ENCODE results near the gene GBA3. TPM values are rescaled to one million over a fixed set of nuclear protein-coding genes. Genes with fewer than 3 reads are reported as not detected.
A peak's percentile ranks its signal among the peaks of the same experiment; 100 is the strongest.

Gene GBA3
- total RNA-seq, 3 donors from 2014 or later (not counting 1 experiment from before 2014, with no cell fraction given): not detected

- ATAC-seq (no peak), DNase-seq (peak in 1 of 2 donors; percentile 19)
- Mint-ChIP-seq H3K4me1 (peaks cover 21 to 32% of the 10 kb centered on the region in 2 donors), H3K27me3 (ENCODE audit: low read depth in 2 of 2) (peaks cover 3 to 4% of the 10 kb centered on the region in 2 donors), H3K36me3 (no peaks in the 10 kb centered on the region), H3K9me3 (no peaks in the 10 kb centered on the region), H3K4me3 (peak overlapping the region; percentile 21), H3K27ac (peak overlapping the region in 1 of 2 donors; percentile 24)
- Histone ChIP-seq H3K4me3 (ENCODE audit: low read length) (no peak overlapping the region), H3K9me3 (ENCODE audit: control insufficient read depth, insufficient read depth, low read length) (no peaks in the 10 kb centered on the region), H3K27me3 (ENCODE audit: control insufficient read depth, insufficient read depth, low read length) (no peaks in the 10 kb centered on the region), H3K27ac (ENCODE audit: low read length) (no peak overlapping the region), H3K4me1 (ENCODE audit: control insufficient read depth, insufficient read depth, low read length) (peaks cover 5% of the 10 kb centered on the region), H3K36me3 (ENCODE audit: control insufficient read depth, insufficient read depth, low read length) (no peaks in the 10 kb centered on the region)
- 57% methylated on average over 4 of the region's 4 CpGs for WGBS (ENCODE audit: insufficient coverage)
- intact Hi-C loops (cut with micrococcal nuclease): no loop called here
- TF ChIP-seq CTCF (IDR thresholded peaks at IDR 0.05): no peak
Observed at GRCh38 chr4:22672944-22673343, 19.8 kb upstream of the GBA3 start.

DNA sequence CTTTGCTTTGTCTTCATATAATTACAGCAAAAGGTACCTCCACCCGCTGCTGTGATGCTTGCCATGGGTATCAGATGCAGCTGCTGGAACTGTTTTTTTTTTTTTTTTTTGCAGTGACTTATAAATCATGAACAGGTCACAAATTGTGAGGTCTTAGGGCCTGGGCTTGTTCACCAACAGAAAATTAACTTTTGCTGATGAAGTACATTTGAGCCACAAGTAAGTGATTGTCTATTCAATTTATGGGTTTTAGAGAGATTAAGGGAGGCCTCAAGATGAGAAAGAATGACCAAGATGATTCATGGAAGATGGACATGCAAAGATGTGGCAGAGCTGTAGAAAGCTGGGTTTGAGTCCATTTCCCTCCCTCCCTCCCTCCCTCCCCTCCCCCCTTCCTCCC is 18.0 kb upstream of the GBA3 start:
- no peak for ATAC-seq
- Mint-ChIP-seq H3K27ac (no peak overlapping the region), H3K4me1 (peaks cover 13 to 23% of the 10 kb centered on the region in 2 donors), H3K36me3 (no peaks in the 10 kb centered on the region), H3K9me3 (no peaks in the 10 kb centered on the region), H3K27me3 (ENCODE audit: low read depth in 2 of 2) (peaks cover 8 to 12% of the 10 kb centered on the region in 2 donors), H3K4me3 (no peak overlapping the region)
- WGBS (ENCODE audit: insufficient coverage): 100% methylated on average over 1 of the region's 1 CpG
- no peaks in the 10 kb centered on the region for H3K36me3 ChIP-seq (ENCODE audit: control insufficient read depth, insufficient read depth, low read length)
- no peak for TF ChIP-seq CTCF (IDR thresholded peaks at IDR 0.05)
- intact Hi-C loops (cut with micrococcal nuclease): no loop called here
- H3K4me1 ChIP-seq (ENCODE audit: control insufficient read depth, insufficient read depth, low read length): peaks cover 5% of the 10 kb centered on the region
- H3K9me3 ChIP-seq (ENCODE audit: control insufficient read depth, insufficient read depth, low read length): no peaks in the 10 kb centered on the region
- no peaks in the 10 kb centered on the region for H3K27me3 ChIP-seq (ENCODE audit: control insufficient read depth, insufficient read depth, low read length)
- H3K4me3 ChIP-seq (ENCODE audit: low read length): no peak overlapping the region
- H3K27ac ChIP-seq (ENCODE audit: low read length): no peak overlapping the region
- no peak for DNase-seq

DNA sequence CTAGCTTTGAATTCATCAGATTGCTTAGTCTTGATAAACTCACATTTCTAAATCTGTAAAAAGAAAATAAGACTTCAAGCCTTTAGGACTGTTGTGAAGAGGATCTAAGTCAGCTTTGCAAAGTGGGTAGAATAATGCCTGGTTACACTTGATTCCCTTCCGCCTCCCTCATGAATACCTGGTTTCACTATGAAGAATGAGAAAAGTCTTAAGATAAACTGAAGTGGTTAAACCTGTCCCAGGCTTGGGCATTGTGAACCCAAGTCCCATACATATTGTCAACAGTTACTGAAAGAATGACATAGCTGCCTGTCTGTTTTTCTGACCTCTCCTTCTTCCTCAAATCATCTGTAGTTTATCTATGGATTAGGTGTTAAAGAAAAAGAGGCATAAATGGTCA is 16.7 kb upstream of the GBA3 start:
- WGBS (ENCODE audit: insufficient coverage): no CpG with 5 or more reads among the region's 1 CpG
- H3K9me3 ChIP-seq (ENCODE audit: control insufficient read depth, insufficient read depth, low read length): no peaks in the 10 kb centered on the region
- DNase-seq: no peak
- no peaks in the 10 kb centered on the region for H3K27me3 ChIP-seq (ENCODE audit: control insufficient read depth, insufficient read depth, low read length)
- peaks cover 5% of the 10 kb centered on the region for H3K4me1 ChIP-seq (ENCODE audit: control insufficient read depth, insufficient read depth, low read length)
- no peaks in the 10 kb centered on the region for H3K36me3 ChIP-seq (ENCODE audit: control insufficient read depth, insufficient read depth, low read length)
- H3K9me3 Mint-ChIP-seq: no peaks in the 10 kb centered on the region
- H3K4me3 ChIP-seq (ENCODE audit: low read length): no peak overlapping the region
- no peaks in the 10 kb centered on the region for H3K36me3 Mint-ChIP-seq
- ATAC-seq: no peak
- H3K4me1 Mint-ChIP-seq: peaks cover 13 to 23% of the 10 kb centered on the region in 2 donors
- H3K4me3 Mint-ChIP-seq: no peak overlapping the region
- peaks cover 8 to 12% of the 10 kb centered on the region in 2 donors for H3K27me3 Mint-ChIP-seq (ENCODE audit: low read depth in 2 of 2)
- intact Hi-C loops (cut with micrococcal nuclease): no loop called here
- H3K27ac ChIP-seq (ENCODE audit: low read length): no peak overlapping the region
- H3K27ac Mint-ChIP-seq: no peak overlapping the region
- no peak for TF ChIP-seq CTCF (IDR thresholded peaks at IDR 0.05)

DNA sequence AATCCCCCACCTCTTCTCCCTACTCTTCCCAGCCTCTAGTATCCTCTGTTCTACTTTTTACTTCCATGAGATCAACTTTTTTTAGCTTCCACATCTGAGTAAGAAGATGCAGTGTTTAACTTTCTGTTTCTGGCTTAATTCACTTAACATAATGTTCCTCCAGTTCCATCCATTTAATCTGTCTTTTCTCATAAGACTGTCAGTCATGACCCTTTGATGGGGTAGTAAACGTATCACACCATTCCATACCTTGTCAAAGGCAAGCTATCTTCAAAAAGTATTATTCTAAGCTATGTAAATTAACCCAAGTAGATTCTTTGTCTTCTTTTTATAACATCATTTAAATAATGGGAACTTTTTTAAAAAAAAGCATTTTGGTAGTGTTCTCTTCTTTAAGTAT is 15.0 kb upstream of the GBA3 start:
- H3K4me1 ChIP-seq (ENCODE audit: control insufficient read depth, insufficient read depth, low read length): peaks cover 5% of the 10 kb centered on the region
- H3K9me3 ChIP-seq (ENCODE audit: control insufficient read depth, insufficient read depth, low read length): no peaks in the 10 kb centered on the region
- no peak for DNase-seq
- H3K27me3 ChIP-seq (ENCODE audit: control insufficient read depth, insufficient read depth, low read length): no peaks in the 10 kb centered on the region
- peaks cover 8 to 12% of the 10 kb centered on the region in 2 donors for H3K27me3 Mint-ChIP-seq (ENCODE audit: low read depth in 2 of 2)
- WGBS (ENCODE audit: insufficient coverage): no CpG with 5 or more reads among the region's 1 CpG
- no peak for TF ChIP-seq CTCF (IDR thresholded peaks at IDR 0.05)
- H3K4me3 ChIP-seq (ENCODE audit: low read length): no peak overlapping the region
- no peaks in the 10 kb centered on the region for H3K36me3 Mint-ChIP-seq
- no peak overlapping the region for H3K4me3 Mint-ChIP-seq
- ATAC-seq: no peak
- intact Hi-C loops (cut with micrococcal nuclease): no loop called here
- no peak overlapping the region for H3K27ac ChIP-seq (ENCODE audit: low read length)
- H3K4me1 Mint-ChIP-seq: peaks cover 3 to 13% of the 10 kb centered on the region in 2 donors
- no peak overlapping the region for H3K27ac Mint-ChIP-seq
- H3K9me3 Mint-ChIP-seq: no peaks in the 10 kb centered on the region
- H3K36me3 ChIP-seq (ENCODE audit: control insufficient read depth, insufficient read depth, low read length): no peaks in the 10 kb centered on the region

Data from natural killer cell (primary cell).